Neutrophil (primary cell): ENCODE data around the gene POLR3B.

Source experiments
- H3K27ac ChIP-seq: fragments of 200-600 bp; sonication (generic); 2 replicates; pipeline ENCODE4 v1.5.1; 2016; ENCODE audit warnings: mild to moderate bottlenecking, moderate library complexity
- H3K27me3 ChIP-seq: fragments of 200-600 bp; sonication (generic); 2 replicates; pipeline ENCODE4 v1.6.0; 2016; ENCODE audit warnings: mild to moderate bottlenecking
- H3K36me3 ChIP-seq: fragments of 200-600 bp; sonication (generic); 2 replicates; pipeline ENCODE4 v1.5.1; 2017
- H3K4me1 ChIP-seq, 2 experiments: fragments of 200-600 bp in 1 of 2; sonication (generic) in 1 of 2; 1 replicate in 1 of 2; 2 replicates in 1 of 2; pipeline versions ENCODE4 v1.5.1 to v1.6.1; 2013 to 2016; ENCODE audit warnings: low read depth in 1 of 2, low read length in 1 of 2, mild to moderate bottlenecking in 1 of 2, moderate library complexity in 1 of 2; ENCODE audit not compliant: control insufficient read depth in 1 of 2, insufficient read depth in 1 of 2
- H3K4me3 ChIP-seq, 2 experiments: fragments of 200-600 bp in 1 of 2; sonication (generic) in 1 of 2; 1 replicate in 1 of 2; 2 replicates in 1 of 2; pipeline ENCODE4 v1.5.1; 2013 to 2016; ENCODE audit warnings: low read depth in 1 of 2, low read length in 1 of 2, mild to moderate bottlenecking in 1 of 2, moderate library complexity in 1 of 2
- H3K9me3 ChIP-seq: fragments of 200-600 bp; sonication (generic); 2 replicates; pipeline ENCODE4 v1.5.1; 2016
- CTCF ChIP-seq: fragments of 200-600 bp; sonication (generic); IDR thresholded peaks from 2 replicates; pipeline ENCODE4 v1.5.1; 2016; ENCODE audit warnings: antibody characterized with exemption

The POLR3B gene

GRCh38 chr12:106344131-106344530 is 13.4 kb upstream of the POLR3B start:
- no peak for TF ChIP-seq CTCF
- Histone ChIP-seq H3K27ac (no peak overlapping the region), H3K27me3 (no peaks in the 10 kb centered on the region), H3K9me3 (no peaks in the 10 kb centered on the region), H3K36me3 (peaks cover 96% of the 10 kb centered on the region), H3K4me1 (no peaks in the 10 kb centered on the region), H3K4me3 (no peak overlapping the region)

- Histone ChIP-seq H3K4me1 (no peaks in the 10 kb centered on the region), H3K27me3 (peaks cover 3% of the 10 kb centered on the region), H3K36me3 (peaks cover 90% of the 10 kb centered on the region), H3K27ac (peak overlapping the region; percentile 24), H3K9me3 (no peaks in the 10 kb centered on the region), H3K4me3 (no peak overlapping the region)
- no peak for TF ChIP-seq CTCF
Measured at GRCh38 chr12:106345746-106346145, 11.8 kb upstream of the POLR3B start.

GRCh38 chr12:106348411-106348810 is 9.1 kb upstream of the POLR3B start:
- no peaks in the 10 kb centered on the region for H3K4me1 ChIP-seq
- H3K4me3 ChIP-seq, result no peak overlapping the region
- H3K36me3 ChIP-seq, result peaks cover 63% of the 10 kb centered on the region
- no peaks in the 10 kb centered on the region for H3K9me3 ChIP-seq
- H3K27me3 ChIP-seq, result peaks cover 20% of the 10 kb centered on the region
- no peak overlapping the region for H3K27ac ChIP-seq
- TF ChIP-seq CTCF, result no peak

- H3K4me3 ChIP-seq, result no peak overlapping the region
- H3K36me3 ChIP-seq, result peaks cover 16% of the 10 kb centered on the region
- peaks cover 8% of the 10 kb centered on the region in 2 experiments for H3K4me1 ChIP-seq
- H3K9me3 ChIP-seq, result no peaks in the 10 kb centered on the region
- H3K27ac ChIP-seq, result no peak overlapping the region
- TF ChIP-seq CTCF, result no peak
- H3K27me3 ChIP-seq, result peaks cover 27% of the 10 kb centered on the region
Measured at GRCh38 chr12:106353175-106353574, 4.4 kb upstream of the POLR3B start.

GRCh38 chr12:106358396-106359241 is 1.1 kb downstream of the POLR3B start:
- no peak for TF ChIP-seq CTCF
- Histone ChIP-seq H3K4me3 (peak overlapping the region; percentile 89 to 93), H3K27ac (peak overlapping the region; percentile 92), H3K9me3 (no peaks in the 10 kb centered on the region), H3K4me1 (peaks cover 17% of the 10 kb centered on the region in 2 experiments), H3K36me3 (no peaks in the 10 kb centered on the region), H3K27me3 (peaks cover 5% of the 10 kb centered on the region)
